Keratinocyte (primary cell): ENCODE results near the gene DOK6. TPM values are rescaled to one million over a fixed set of nuclear protein-coding genes. Genes with fewer than 3 reads are reported as not detected.

Experiments used
- DNase-seq: peaks from one replicate; pipeline ENCODE4 v3.0.0-alpha.2; 2011; ENCODE audit warnings: low read depth, missing footprints, low spot score
- FAIRE-seq: peaks from 2 replicates; lab custom pipeline; 2011; peaks lifted over from hg19 to GRCh38; lab: Jason Lieb, UNC
- H2AFZ ChIP-seq: 2 replicates; pipeline ENCODE4 v1.6.0; 2012; ENCODE audit warnings: low read length, control low read depth, inconsistent platforms; ENCODE audit not compliant: control insufficient read depth
- H3K27ac ChIP-seq: 2 replicates; pipeline ENCODE4 v1.5.1; 2011; ENCODE audit warnings: low read length; ENCODE audit not compliant: control insufficient read depth, insufficient read depth
- H3K27me3 ChIP-seq: 3 replicates; pipeline ENCODE4 v1.6.0; 2011; ENCODE audit warnings: low read length; ENCODE audit not compliant: control insufficient read depth, insufficient read depth; ENCODE audit errors: extremely low read depth
- H3K36me3 ChIP-seq, 2 experiments: 2 replicates in 1 of 2; 3 replicates in 1 of 2; pipeline ENCODE4 v1.5.1; 2011; ENCODE audit warnings: low read length in 2 of 2, mild to moderate bottlenecking in 1 of 2; ENCODE audit not compliant: control insufficient read depth in 2 of 2, insufficient read depth in 2 of 2; ENCODE audit errors: extremely low read depth in 1 of 2
- H3K4me1 ChIP-seq: 3 replicates; pipeline ENCODE4 v1.5.1; 2011; ENCODE audit warnings: low read length; ENCODE audit not compliant: control insufficient read depth, insufficient read depth; ENCODE audit errors: extremely low read depth
- H3K4me2 ChIP-seq: 3 replicates; pipeline ENCODE4 v1.6.0; 2011; ENCODE audit warnings: low read depth, low read length; ENCODE audit not compliant: control insufficient read depth, insufficient read depth; ENCODE audit errors: extremely low read depth
- H3K4me3 ChIP-seq, 3 experiments: fragments of 200-600 bp in 1 of 3; sonication (generic) in 1 of 3; 2 replicates in 2 of 3; 3 replicates in 1 of 3; pipeline ENCODE4 v1.5.1; 2011 to 2016; ENCODE audit warnings: low read length in 3 of 3, mild to moderate bottlenecking in 3 of 3, control low read depth in 2 of 3, inconsistent platforms in 1 of 3, low read depth in 1 of 3, mixed read lengths in 1 of 3, mixed run types in 1 of 3, moderate library complexity in 1 of 3; ENCODE audit not compliant: control insufficient read depth in 2 of 3, insufficient read depth in 2 of 3; ENCODE audit errors: extremely low read depth in 1 of 3
- H3K79me2 ChIP-seq: 2 replicates; pipeline ENCODE4 v1.6.0; 2012; ENCODE audit warnings: low read length; ENCODE audit not compliant: control insufficient read depth, insufficient read depth
- H3K9ac ChIP-seq: 3 replicates; pipeline ENCODE4 v1.6.0; 2011; ENCODE audit warnings: low read length; ENCODE audit not compliant: control insufficient read depth, insufficient read depth; ENCODE audit errors: extremely low read depth
- H3K9me1 ChIP-seq: 3 replicates; pipeline ENCODE4 v1.6.0; 2011; ENCODE audit warnings: low read length; ENCODE audit not compliant: control insufficient read depth, insufficient read depth; ENCODE audit errors: extremely low read depth
- H3K9me3 ChIP-seq: 2 replicates; pipeline ENCODE4 v1.5.1; 2012; ENCODE audit warnings: low read depth, low read length; ENCODE audit not compliant: control insufficient read depth
- H4K20me1 ChIP-seq: 3 replicates; pipeline ENCODE4 v1.6.0; 2011; ENCODE audit warnings: low read length; ENCODE audit not compliant: control insufficient read depth, insufficient read depth; ENCODE audit errors: extremely low read depth
- EZH2 ChIP-seq: IDR thresholded peaks from one replicate; pipeline ENCODE4 v1.6.1; 2012; ENCODE audit warnings: inconsistent platforms, mild to moderate bottlenecking, low read length, moderate library complexity
- dilution Hi-C: fragments of 300-500 bp; cut with MboI; formaldehyde crosslinking; loops from one replicate; pipeline ENCODE4 v1.7.0; 2020; ENCODE audit warnings: low sequenced_read_pairs; ENCODE audit not compliant: extremely low pct_ligation_motif_present
- polyA plus RNA-seq, 5 experiments: library from polyadenylated mRNA; depleted of rRNA in 3 of 5; stranded (reverse) in 3 of 5; stranded (forward) in 1 of 5; unstranded in 1 of 5; fragments of >200 nt; gene quantifications; 1 replicate in 1 of 5; 2 replicates in 3 of 5; 3 replicates in 1 of 5; pipeline versions ENCODE4 v1.2.1 to v1.2.3, GENCODE V29; 2011 to 2012; ENCODE audit warnings: missing spikeins in 2 of 5, low read depth in 1 of 5, low replicate concordance in 1 of 5
- TF ChIP-seq, protein P1 (sequence below), 3 experiments: IDR thresholded peaks in 1 of 3; conservative IDR thresholded peaks in 1 of 3; optimal IDR thresholded peaks in 1 of 3; 2 replicates in 2 of 3; 3 replicates in 1 of 3; pipeline versions ENCODE3 to v1.5.1; 2011; ENCODE audit warnings: low read length in 3 of 3, mild to moderate bottlenecking in 3 of 3, moderate library complexity in 2 of 3, control low read depth in 1 of 3, inconsistent platforms in 1 of 3; ENCODE audit not compliant: insufficient read depth in 2 of 3; ENCODE audit errors: extremely low read depth in 1 of 3

DOK6 gene
- polyA plus RNA-seq, 1 donor (not counting 4 experiments of a cell fraction or from before 2014, with no cell fraction given) = not detected

DNA sequence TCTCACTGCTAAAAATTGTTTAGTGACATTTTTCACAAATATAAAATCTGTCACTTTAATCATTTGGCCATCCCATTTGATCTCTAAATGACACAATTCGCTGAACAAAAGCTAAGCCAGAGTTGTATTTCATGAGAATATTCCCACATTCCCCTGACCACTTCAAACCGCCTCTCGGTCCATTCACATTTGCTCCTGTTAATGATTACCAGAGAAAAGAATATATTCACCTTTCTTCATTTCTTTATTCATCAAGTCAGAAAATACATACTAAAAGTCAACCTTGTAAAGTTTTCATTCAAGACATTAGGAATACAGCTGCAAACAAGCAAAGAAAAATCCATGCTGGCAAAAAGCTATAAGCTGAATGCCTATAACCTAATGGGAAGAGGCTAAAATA, 225.5 kb downstream of the DOK6 start:
- FAIRE-seq = no peak
- no peak for DNase-seq
- H3K36me3 ChIP-seq = no peaks in the 10 kb centered on the region
- H3K4me1 ChIP-seq = no peaks in the 10 kb centered on the region
- dilution Hi-C loops = no loop called here
- H3K4me2 ChIP-seq = no peak overlapping the region
- no peak overlapping the region for H3K27ac ChIP-seq
- no peaks in the 10 kb centered on the region for H3K79me2 ChIP-seq
- no peaks in the 10 kb centered on the region for H3K9me3 ChIP-seq
- H3K9ac ChIP-seq = no peak overlapping the region
- no peak overlapping the region for H2AFZ ChIP-seq
- no peak for TF ChIP-seq EZH2
- TF ChIP-seq, protein P1, sequence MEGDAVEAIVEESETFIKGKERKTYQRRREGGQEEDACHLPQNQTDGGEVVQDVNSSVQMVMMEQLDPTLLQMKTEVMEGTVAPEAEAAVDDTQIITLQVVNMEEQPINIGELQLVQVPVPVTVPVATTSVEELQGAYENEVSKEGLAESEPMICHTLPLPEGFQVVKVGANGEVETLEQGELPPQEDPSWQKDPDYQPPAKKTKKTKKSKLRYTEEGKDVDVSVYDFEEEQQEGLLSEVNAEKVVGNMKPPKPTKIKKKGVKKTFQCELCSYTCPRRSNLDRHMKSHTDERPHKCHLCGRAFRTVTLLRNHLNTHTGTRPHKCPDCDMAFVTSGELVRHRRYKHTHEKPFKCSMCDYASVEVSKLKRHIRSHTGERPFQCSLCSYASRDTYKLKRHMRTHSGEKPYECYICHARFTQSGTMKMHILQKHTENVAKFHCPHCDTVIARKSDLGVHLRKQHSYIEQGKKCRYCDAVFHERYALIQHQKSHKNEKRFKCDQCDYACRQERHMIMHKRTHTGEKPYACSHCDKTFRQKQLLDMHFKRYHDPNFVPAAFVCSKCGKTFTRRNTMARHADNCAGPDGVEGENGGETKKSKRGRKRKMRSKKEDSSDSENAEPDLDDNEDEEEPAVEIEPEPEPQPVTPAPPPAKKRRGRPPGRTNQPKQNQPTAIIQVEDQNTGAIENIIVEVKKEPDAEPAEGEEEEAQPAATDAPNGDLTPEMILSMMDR (optimal IDR thresholded peaks at IDR 0.05 in 1 of 3, IDR thresholded peaks at IDR 0.05 in 1 of 3, conservative IDR thresholded peaks at IDR 0.05 in 1 of 3; ENCODE audit: extremely low read depth in 1 of 3, insufficient read depth in 2 of 3, low read length in 3 of 3) = no peak
- no peaks in the 10 kb centered on the region for H3K9me1 ChIP-seq
- H3K27me3 ChIP-seq = no peaks in the 10 kb centered on the region
- H4K20me1 ChIP-seq = no peaks in the 10 kb centered on the region
- no peak overlapping the region for H3K4me3 ChIP-seq

GRCh38 chr18:69626643-69627242, 226.1 kb downstream of the DOK6 start:
- Histone ChIP-seq H3K4me1 (no peaks in the 10 kb centered on the region), H3K27ac (no peak overlapping the region), H3K4me3 (no peak overlapping the region), H3K9me1 (no peaks in the 10 kb centered on the region), H3K9ac (no peak overlapping the region), H3K36me3 (no peaks in the 10 kb centered on the region), H3K27me3 (no peaks in the 10 kb centered on the region), H2AFZ (no peak overlapping the region), H3K9me3 (no peaks in the 10 kb centered on the region), H3K4me2 (no peak overlapping the region), H4K20me1 (no peaks in the 10 kb centered on the region), H3K79me2 (no peaks in the 10 kb centered on the region)
- DNase-seq = no peak
- TF ChIP-seq, protein P1 (optimal IDR thresholded peaks at IDR 0.05 in 1 of 3, IDR thresholded peaks at IDR 0.05 in 1 of 3, conservative IDR thresholded peaks at IDR 0.05 in 1 of 3; ENCODE audit: extremely low read depth in 1 of 3, insufficient read depth in 2 of 3, low read length in 3 of 3) = no peak
- TF ChIP-seq EZH2 = no peak
- dilution Hi-C loops = no loop called here
- FAIRE-seq = no peak
